ENCODE measurements around the gene RAB3D.

Gene RAB3D

GRCh38 chr19:11281356-11282049, 58.0 kb downstream of the RAB3D start:
- H3K9me3 ChIP-seq (ENCODE audit: control insufficient read depth, low read length) = no peaks in the 10 kb centered on the region
- H3K27me3 ChIP-seq (ENCODE audit: control insufficient read depth, insufficient read depth, low read length, poor library complexity, severe bottlenecking) = no peaks in the 10 kb centered on the region
- WGBS, 2 experiments = 89 to 92% methylated on average over 11 of the region's 11 CpGs
- no peak overlapping the region for H3K4me3 ChIP-seq (ENCODE audit: insufficient read depth, low read depth, low read length)
- H3K4me1 ChIP-seq (ENCODE audit: control insufficient read depth, insufficient read depth, low read length) = no peaks in the 10 kb centered on the region
- H3K27ac ChIP-seq (ENCODE audit: insufficient read depth, low read depth, low read length, poor library complexity, severe bottlenecking) = no peak overlapping the region
- H3K36me3 ChIP-seq (ENCODE audit: control insufficient read depth, insufficient read depth, low read length) = no peaks in the 10 kb centered on the region

DNA sequence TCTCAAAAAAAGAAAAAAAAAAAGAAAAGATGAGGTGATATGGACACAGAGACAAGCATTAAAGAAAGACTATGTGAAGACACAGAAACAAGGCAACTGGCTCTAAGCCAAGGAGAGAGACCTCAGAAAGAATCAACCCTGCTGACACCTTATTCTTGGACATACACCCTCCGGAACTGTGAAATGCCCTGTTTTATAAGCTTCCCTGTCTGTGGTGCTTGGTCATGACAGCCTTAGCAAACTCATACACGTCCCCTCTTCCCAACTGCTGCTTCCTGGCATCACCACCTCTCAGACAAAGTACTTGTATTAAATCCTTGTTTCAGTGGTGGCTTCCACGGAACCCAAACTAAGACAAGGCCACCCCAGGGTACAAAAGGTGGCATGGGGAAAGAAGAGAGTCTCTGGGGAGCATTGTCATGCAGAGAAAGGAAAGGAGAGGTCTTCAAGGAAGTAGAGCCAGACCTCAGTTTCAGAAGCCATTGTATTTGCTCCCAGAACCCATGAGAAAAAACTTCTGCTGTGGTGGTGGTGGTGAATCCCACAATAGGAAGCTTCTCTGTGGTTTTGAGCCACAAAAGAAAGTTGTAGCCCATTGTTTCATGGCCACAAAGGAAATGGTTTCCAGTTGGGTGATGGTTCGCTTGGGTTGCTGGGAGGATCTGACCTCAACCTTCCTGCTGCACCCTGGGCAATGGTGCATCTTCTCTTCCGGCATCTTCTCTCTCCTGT, 59.8 kb downstream of the RAB3D start:
- Histone ChIP-seq H3K27ac (ENCODE audit: insufficient read depth, low read depth, low read length, poor library complexity, severe bottlenecking) (no peak overlapping the region), H3K4me3 (ENCODE audit: insufficient read depth, low read depth, low read length) (no peak overlapping the region), H3K27me3 (ENCODE audit: control insufficient read depth, insufficient read depth, low read length, poor library complexity, severe bottlenecking) (no peaks in the 10 kb centered on the region), H3K9me3 (ENCODE audit: control insufficient read depth, low read length) (no peaks in the 10 kb centered on the region), H3K36me3 (ENCODE audit: control insufficient read depth, insufficient read depth, low read length) (no peaks in the 10 kb centered on the region), H3K4me1 (ENCODE audit: control insufficient read depth, insufficient read depth, low read length) (no peaks in the 10 kb centered on the region)
- WGBS, 2 experiments = 78 to 89% methylated on average over 5 of the region's 5 CpGs

- Histone ChIP-seq H3K27ac (ENCODE audit: insufficient read depth, low read depth, low read length, poor library complexity, severe bottlenecking) (no peak overlapping the region), H3K9me3 (ENCODE audit: control insufficient read depth, low read length) (no peaks in the 10 kb centered on the region), H3K36me3 (ENCODE audit: control insufficient read depth, insufficient read depth, low read length) (no peaks in the 10 kb centered on the region), H3K4me3 (ENCODE audit: insufficient read depth, low read depth, low read length) (no peak overlapping the region), H3K27me3 (ENCODE audit: control insufficient read depth, insufficient read depth, low read length, poor library complexity, severe bottlenecking) (no peaks in the 10 kb centered on the region), H3K4me1 (ENCODE audit: control insufficient read depth, insufficient read depth, low read length) (no peaks in the 10 kb centered on the region)
- WGBS, 2 experiments = 84 to 86% methylated on average over 5 of the region's 6 CpGs
These were observed 60.8 kb downstream of the RAB3D start for GRCh38 chr19:11278670-11279069.

GRCh38 chr19:11274533-11275086, 64.8 kb downstream of the RAB3D start:
- Histone ChIP-seq H3K4me3 (ENCODE audit: insufficient read depth, low read depth, low read length) (no peak overlapping the region), H3K27me3 (ENCODE audit: control insufficient read depth, insufficient read depth, low read length, poor library complexity, severe bottlenecking) (no peaks in the 10 kb centered on the region), H3K27ac (ENCODE audit: insufficient read depth, low read depth, low read length, poor library complexity, severe bottlenecking) (no peak overlapping the region), H3K4me1 (ENCODE audit: control insufficient read depth, insufficient read depth, low read length) (no peaks in the 10 kb centered on the region), H3K36me3 (ENCODE audit: control insufficient read depth, insufficient read depth, low read length) (no peaks in the 10 kb centered on the region), H3K9me3 (ENCODE audit: control insufficient read depth, low read length) (no peaks in the 10 kb centered on the region)
- 69 to 72% methylated on average over 4 of the region's 4 CpGs for WGBS, 2 experiments

DNA sequence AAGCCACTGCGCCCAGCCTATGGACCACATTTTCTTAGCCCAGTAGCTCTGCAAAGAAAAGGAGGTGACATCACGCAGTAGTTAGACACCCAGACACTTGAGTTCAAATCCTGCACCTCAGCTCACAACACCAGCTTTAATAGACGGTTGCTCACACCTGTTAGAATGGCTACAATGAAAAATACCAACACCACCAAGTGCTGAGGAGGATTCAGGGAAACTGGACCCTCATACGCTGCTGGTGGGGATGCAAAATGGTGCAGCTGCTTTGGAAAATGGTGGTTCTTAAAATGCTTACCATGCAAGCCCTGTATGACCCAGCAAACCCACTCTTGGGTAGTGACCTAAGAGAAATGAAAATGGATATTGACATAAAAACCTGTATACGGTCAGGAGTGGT, 65.5 kb downstream of the RAB3D start:
- whole genome bisulfite sequencing, 2 experiments = 69 to 77% methylated on average over 5 of the region's 5 CpGs
- no peak overlapping the region for H3K27ac ChIP-seq (ENCODE audit: insufficient read depth, low read depth, low read length, poor library complexity, severe bottlenecking)
- no peaks in the 10 kb centered on the region for H3K27me3 ChIP-seq (ENCODE audit: control insufficient read depth, insufficient read depth, low read length, poor library complexity, severe bottlenecking)
- no peaks in the 10 kb centered on the region for H3K4me1 ChIP-seq (ENCODE audit: control insufficient read depth, insufficient read depth, low read length)
- no peak overlapping the region for H3K4me3 ChIP-seq (ENCODE audit: insufficient read depth, low read depth, low read length)
- H3K9me3 ChIP-seq (ENCODE audit: control insufficient read depth, low read length) = no peaks in the 10 kb centered on the region
- H3K36me3 ChIP-seq (ENCODE audit: control insufficient read depth, insufficient read depth, low read length) = no peaks in the 10 kb centered on the region

DNA sequence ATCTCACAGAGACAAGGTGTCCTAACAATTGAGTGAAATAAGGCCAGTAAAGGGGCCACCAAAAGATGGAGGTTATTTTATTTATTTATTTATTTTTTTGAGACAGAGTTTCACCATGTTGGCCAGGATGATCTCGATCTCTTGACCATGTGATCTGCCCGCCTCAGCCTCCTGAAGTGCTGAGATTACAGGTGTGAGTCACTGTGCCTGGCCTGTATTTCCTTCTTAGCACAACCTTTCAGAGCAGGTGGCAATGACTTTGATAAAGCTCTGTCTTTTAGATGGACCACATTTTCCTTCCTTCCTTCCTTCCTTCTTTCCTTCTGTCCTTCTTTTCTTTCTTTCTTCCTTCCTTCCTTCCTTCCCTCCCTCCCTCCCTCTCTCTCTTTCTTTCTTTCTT, 66.2 kb downstream of the RAB3D start:
- H3K27me3 ChIP-seq (ENCODE audit: control insufficient read depth, insufficient read depth, low read length, poor library complexity, severe bottlenecking) = no peaks in the 10 kb centered on the region
- 83 to 84% methylated on average over 2 of the region's 2 CpGs for WGBS, 2 experiments
- H3K9me3 ChIP-seq (ENCODE audit: control insufficient read depth, low read length) = no peaks in the 10 kb centered on the region

More for the DNA sequence above, 66.2 kb downstream of the RAB3D start:
- H3K4me3 ChIP-seq (ENCODE audit: insufficient read depth, low read depth, low read length) = no peak overlapping the region
- H3K4me1 ChIP-seq (ENCODE audit: control insufficient read depth, insufficient read depth, low read length) = no peaks in the 10 kb centered on the region
- no peaks in the 10 kb centered on the region for H3K36me3 ChIP-seq (ENCODE audit: control insufficient read depth, insufficient read depth, low read length)
- H3K27ac ChIP-seq (ENCODE audit: insufficient read depth, low read depth, low read length, poor library complexity, severe bottlenecking) = no peak overlapping the region
